GM19193 (cell line): ENCODE data around the gene RNU1-1.

Experiments
- POLR2A ChIP-seq: IDR thresholded peaks from 4 replicates; pipeline ENCODE4 v1.6.1; 2011; ENCODE audit not compliant: insufficient read depth, insufficient read length; ENCODE audit errors: extremely low read depth

Gene RNU1-1

DNA sequence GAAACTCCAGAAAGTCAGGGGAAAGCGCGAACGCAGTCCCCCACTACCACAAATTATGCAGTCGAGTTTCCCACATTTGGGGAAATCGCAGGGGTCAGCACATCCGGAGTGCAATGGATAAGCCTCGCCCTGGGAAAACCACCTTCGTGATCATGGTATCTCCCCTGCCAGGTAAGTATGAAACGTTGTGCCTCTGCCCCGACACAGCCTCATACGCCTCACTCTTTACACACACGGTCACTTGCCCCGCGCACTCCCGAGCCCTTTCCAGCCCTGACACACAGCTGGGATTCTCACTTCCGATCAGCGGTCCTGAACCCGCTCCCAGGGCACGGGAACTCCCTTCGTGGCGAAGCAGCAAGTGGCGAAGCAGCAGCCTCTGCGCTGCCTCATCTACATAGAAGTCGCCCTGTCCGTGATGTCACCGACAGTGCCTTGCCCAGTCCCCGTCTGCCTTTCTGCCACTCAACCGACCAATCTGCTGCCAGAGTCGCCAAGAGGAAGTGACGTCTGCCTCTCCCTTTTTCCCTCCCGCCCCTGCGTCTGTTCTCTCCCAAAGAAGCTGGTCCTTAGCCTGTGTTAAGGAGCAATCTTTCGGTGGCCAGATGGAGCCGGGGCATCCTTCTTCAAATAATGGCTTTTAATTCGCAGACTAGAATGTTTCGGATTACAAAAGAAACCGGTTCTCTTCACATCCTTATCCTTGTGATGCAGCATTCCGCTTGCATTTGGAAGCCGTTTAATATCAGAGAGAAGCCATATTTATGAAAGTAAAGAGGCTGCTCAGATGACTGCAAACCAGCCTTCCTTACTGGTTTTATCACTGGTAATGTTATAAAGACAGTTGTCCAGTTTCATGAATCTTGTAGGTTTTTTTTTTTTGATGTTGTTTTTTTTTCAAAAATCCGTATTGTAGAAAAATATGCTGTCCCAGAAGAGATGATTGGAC is at the start of gene RNU1-1:
RNU1-1 (minus strand) TSS at position 179 of the 949 bp plus-strand sequence.
- peak; percentile 36 for TF ChIP-seq POLR2A

GRCh38 chr1:16521288-16521583 is 7.2 kb upstream of the RNU1-1 start:
- TF ChIP-seq POLR2A = no peak

DNA sequence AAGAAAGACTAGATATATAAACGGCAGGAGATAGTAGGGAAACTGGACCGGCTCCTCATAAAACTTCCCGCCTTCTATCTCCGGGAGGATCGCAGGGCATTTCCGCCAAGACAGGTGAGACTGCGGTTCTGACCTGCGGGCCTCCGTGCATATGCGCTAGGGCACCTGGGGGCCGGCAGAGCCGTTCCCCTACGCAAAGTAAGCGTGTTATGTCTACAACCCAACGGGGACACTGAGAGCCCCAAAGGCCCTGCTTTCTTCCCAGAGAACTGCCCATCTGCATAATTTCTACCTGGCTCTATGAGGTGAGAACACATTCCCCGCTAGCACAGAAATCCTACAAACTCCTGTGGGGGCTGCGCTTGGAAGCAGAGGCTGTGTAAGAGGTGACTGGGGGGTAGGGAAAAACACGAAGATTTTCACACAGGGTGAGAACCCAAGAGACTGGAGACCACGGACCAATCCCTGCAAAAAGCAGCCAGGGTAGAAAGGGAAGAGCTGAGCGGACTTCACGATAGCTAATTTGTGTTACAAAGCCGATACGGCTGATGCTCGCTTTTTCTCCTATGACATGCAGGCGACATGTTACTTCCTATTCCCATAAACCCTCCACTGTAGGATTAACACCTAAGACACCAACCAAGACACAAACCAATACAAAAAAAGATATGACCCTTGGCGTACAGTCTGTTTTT is 526 bp downstream of the RNU1-1 start:
- peak; percentile 84 for TF ChIP-seq POLR2A

DNA sequence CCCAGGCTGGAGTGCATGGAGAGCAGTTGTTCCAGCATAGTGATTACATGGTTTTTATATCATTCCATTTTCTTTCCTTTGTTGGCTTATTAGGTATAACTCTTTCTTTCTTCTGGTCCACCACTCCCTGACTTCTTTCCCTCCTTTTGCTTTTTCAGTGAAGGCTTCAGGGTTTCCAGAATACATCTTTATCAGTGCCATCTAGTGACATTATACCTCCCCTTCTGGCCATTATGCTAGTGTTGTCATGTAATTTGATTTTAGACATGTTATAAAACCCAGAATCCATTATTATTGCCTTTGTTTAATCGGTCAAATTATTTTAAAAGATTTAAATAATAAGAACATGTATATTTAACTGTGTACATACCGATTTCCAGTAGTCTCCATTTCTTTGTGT is 10.6 kb downstream of the RNU1-1 start:
- no peak for TF ChIP-seq POLR2A

DNA sequence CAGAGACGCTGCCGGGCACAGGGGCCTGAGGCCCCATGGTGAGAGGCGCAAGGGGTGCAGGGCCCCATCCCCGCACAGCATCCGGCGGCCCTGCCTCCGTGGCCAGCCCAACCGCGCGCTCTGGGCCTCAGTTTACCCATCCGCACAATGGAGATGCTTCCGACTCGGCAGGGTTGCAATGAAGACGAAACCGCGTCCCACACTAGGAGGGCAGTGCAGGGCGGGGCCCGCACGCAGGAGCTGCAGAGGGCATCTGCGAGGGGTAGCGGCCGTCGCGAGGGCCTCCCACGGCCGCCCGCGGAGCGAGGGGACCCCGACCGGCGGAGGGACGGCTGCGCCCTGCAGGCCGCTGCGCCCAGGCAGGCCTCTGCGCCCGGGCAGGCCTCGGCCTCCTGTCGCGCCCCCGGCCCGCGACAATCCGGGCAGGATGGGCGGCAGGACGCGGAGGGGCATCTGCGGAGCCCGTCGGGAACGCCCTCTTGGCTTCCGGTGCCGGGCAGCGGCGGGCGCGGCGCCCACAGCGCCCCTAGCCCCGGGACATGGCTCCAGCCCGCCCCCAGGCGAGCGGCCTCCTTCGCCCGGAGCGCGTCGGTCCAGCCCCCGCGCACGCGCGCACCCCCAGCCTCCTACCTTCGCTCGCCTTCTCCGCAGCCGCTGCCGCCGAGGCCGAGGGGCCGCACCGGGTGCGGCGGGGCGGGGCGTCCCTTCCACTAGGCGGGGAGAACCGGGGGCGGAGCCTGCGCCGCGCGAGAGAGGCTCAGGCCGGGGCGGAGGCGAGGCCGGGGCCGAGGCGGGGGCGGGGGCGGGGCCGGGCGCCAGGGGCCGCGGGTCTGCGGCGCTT is 15.3 kb downstream of the RNU1-1 start:
- no peak for TF ChIP-seq POLR2A

DNA sequence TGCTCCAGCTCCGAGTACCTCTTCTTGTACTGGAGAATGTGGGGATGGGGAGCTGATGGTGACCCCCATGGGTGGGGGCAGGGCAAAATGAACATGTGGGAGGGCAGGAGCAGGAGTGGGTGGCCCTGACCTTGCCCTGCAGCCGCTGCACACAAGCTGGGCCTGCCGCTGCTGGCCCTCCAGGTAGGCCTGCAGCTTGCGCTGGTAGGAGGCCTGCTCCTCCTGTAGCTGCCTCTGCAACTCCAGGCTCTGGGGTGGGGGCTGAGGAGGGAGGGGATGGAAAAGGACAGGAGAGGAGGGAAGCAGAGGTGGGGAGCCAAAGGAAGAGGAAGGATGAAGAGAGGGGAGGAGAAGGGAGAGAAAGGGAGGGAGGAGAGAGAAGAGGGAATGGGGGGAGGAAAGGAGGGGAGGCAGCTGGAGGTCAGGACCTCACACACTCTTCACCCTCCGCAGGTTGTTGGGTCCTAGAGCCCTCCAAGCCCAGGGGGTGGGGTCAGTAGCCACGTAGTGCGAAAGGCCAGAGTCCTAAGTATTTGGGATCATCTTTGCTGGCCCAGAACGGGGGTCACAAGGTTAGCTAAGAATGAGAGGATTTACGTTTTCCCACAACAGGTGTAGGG is 22.9 kb downstream of the RNU1-1 start:
- TF ChIP-seq POLR2A = no peak

DNA sequence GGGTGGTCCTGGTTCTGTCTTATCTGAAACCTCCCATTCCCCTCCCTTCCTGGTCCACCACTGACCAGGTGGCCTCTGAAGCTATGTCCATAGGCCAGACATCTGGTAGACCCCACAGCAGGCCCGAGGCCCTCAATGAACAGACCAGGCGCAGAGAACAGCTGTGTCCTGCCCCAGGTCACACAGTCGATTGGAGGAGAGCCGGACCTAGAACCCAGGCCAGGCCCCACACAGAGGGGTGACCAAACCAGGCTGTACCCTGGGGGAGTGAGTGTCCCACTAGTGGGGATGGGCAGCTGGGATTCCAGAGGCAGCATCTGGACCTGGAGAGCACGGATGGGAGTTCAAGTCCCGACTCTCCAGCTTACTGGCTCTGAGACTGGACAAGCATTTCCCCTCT is 29.2 kb downstream of the RNU1-1 start:
- no peak for TF ChIP-seq POLR2A

GRCh38 chr1:16484501-16484835 is 29.6 kb downstream of the RNU1-1 start:
- TF ChIP-seq POLR2A = no peak

GRCh38 chr1:16478091-16478490 is 36.0 kb downstream of the RNU1-1 start:
- TF ChIP-seq POLR2A = no peak

DNA sequence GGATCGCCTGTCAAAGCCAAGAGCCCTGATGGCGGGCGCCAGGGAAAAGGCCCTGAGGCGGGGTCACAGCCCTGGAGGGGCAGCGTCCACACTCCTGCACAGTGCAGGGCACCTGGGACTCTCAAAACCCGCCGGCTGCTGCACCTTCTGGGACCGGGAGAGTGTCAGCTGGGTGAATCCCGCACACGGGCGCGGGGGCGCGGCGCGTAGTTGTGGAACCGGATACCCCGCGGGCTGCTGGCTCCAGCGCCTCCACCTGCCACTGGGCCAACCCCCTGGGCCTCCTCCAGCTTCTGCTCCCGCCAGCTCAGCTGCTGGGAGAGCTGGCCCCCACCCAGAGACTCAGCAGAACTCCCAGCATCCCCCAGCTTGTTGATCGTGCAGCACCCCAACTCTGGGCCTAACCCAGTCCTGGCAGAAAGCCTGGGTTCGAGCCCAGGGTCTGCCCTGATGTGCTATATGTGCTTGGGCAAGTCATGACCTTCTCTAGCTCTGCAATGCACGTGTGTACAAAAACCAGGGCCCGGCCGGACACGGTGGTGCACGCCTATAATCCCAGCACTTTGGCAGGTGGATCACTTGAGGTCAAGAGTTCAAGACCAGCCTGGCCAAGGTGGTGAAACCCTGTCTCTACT is 39.8 kb downstream of the RNU1-1 start:
- TF ChIP-seq POLR2A = no peak

GRCh38 chr1:16468558-16468957 is 45.5 kb downstream of the RNU1-1 start:
- no peak for TF ChIP-seq POLR2A

DNA sequence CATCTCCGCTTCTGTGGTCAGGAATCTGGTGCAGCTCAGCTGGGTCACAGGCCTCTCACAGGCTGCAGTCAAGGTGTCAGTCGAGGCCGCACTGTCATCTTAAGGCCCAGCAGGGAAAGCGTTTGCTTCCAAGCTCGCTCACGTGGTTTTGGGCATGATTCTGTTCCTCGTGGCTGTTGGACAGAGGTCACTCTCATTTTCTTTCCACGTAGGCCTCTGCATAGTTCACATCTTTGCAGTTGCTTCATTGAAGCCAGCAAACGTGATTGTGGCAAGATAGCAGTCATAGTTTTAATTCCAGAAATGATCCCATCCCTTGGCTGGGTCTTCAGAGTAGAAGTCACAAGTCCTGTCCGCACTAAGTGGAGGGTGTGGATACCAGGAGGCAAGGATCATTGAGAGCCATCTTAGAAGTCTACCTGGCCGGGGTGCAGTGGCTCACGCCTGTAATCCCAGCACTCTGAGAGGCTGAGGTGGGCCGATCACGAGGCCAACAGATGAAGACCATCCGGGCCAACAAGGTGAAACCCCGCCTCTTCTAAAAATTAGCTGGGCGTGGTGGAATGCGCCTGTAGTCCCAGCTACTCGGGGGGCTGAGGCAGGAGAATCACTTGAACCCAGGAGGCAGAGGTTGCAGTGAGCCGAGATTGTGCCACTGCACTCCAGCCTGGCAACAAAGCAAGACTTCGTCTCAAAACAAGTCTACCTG is 49.0 kb downstream of the RNU1-1 start:
- TF ChIP-seq POLR2A = no peak
